HCT116 (cell line): ENCODE data around the gene PCBP1. TPM values are rescaled to one million over a fixed set of nuclear protein-coding genes. Genes with fewer than 3 reads are reported as not detected.

Source experiments
- ATAC-seq: fragments of 200-7000 bp; cut with Tn5 transposase; 2 replicates; pipeline ENCODE4 v1.9.1; 2020; ENCODE audit warnings: mild to moderate bottlenecking, moderate library complexity
- BruUV-seq: library from RNA; stranded (reverse); fragments of 400-500 nt; replicated peaks from 2 replicates; lab custom pipeline; 2021; lab: Mats Ljungman, UMichigan
- CTCF ChIA-PET: fragments of 300-600 bp; sonication (Branson Sonifier 250); formaldehyde crosslinking; loops from one replicate; lab custom pipeline; 2021; ENCODE audit warnings: antibody characterized with exemption; lab: Charles Lee
- POLR2A ChIA-PET: fragments of 300-600, 350-600 bp; sonication (Branson Sonifier 250); formaldehyde crosslinking; loops from one replicate; lab custom pipeline; 2021; ENCODE audit warnings: antibody characterized with exemption; lab: Charles Lee
- RAD21 ChIA-PET, 2 experiments: fragments of 300-600 bp; sonication (Branson Sonifier 250); formaldehyde crosslinking; loops; one replicate each; lab custom pipeline; 2023; ENCODE audit warnings: low total read pairs in 2 of 2; ENCODE audit not compliant: uncharacterized antibody in 2 of 2, unreplicated experiment in 2 of 2, low non-redundant PET in 1 of 2; lab: Charles Lee
- DNase-seq: peaks from one replicate; pipeline ENCODE4 v3.0.0-alpha.2; 2010; ENCODE audit warnings: low read depth, low spot score
- H2AFZ ChIP-seq: fragments of 200-600 bp; shearing (Covaris generic), sonication (generic); 2 replicates; pipeline ENCODE4 v1.6.1; 2017; ENCODE audit warnings: low read depth, mixed run types, mixed read lengths, antibody characterized with exemption, low read length; ENCODE audit not compliant: poor library complexity, severe bottlenecking
- H3K27ac ChIP-seq: 2 replicates; pipeline ENCODE4 v1.5.1; 2012; ENCODE audit warnings: low read depth, low read length
- H3K27me3 ChIP-seq: fragments of 200-600 bp; sonication (generic); 2 replicates; pipeline ENCODE4 v1.6.1; 2016; ENCODE audit warnings: mixed run types, low read length, mixed read lengths; ENCODE audit not compliant: insufficient read depth
- H3K36me3 ChIP-seq, 2 experiments: fragments of 200-500 bp in 1 of 2; fragments of 200-600 bp in 1 of 2; sonication (Bioruptor generic) in 1 of 2; sonication (generic) in 1 of 2; 2 replicates each; pipeline versions ENCODE4 v1.5.1 to v1.6.1; 2014 to 2016; ENCODE audit warnings: low read length in 2 of 2, inconsistent platforms in 1 of 2, mixed read lengths in 1 of 2, mixed run types in 1 of 2; ENCODE audit not compliant: insufficient read depth in 2 of 2, control insufficient read depth in 1 of 2
- H3K4me1 ChIP-seq, 2 experiments: fragments of 200-600 bp in 1 of 2; sonication (generic) in 1 of 2; 2 replicates each; pipeline versions ENCODE4 v1.5.1 to v1.6.1; 2012 to 2017; ENCODE audit warnings: low read length in 2 of 2, inconsistent platforms in 1 of 2, mild to moderate bottlenecking in 1 of 2, mixed read lengths in 1 of 2, mixed run types in 1 of 2, moderate library complexity in 1 of 2; ENCODE audit not compliant: insufficient read depth in 2 of 2, control insufficient read depth in 1 of 2
- H3K4me2 ChIP-seq: fragments of 200-600 bp; sonication (generic); 2 replicates; pipeline ENCODE4 v1.6.1; 2017; ENCODE audit warnings: mixed run types, low read length, mixed read lengths
- H3K4me3 ChIP-seq, 2 experiments: fragments of 200-600 bp in 1 of 2; sonication (generic) in 1 of 2; replicated peaks in 1 of 2; 2 replicates each; pipeline ENCODE4 v1.5.1; 2011 to 2016; ENCODE audit warnings: low read length in 2 of 2, control low read depth in 1 of 2, low read depth in 1 of 2, mild to moderate bottlenecking in 1 of 2, mixed read lengths in 1 of 2, mixed run types in 1 of 2
- H3K79me2 ChIP-seq: fragments of 200-600 bp; sonication (generic); 2 replicates; pipeline ENCODE4 v1.6.1; 2017; ENCODE audit warnings: mild to moderate bottlenecking, mixed run types, low read length, moderate library complexity, mixed read lengths; ENCODE audit not compliant: insufficient read depth
- H3K9ac ChIP-seq: fragments of 200-600 bp; sonication (generic); 2 replicates; pipeline ENCODE4 v1.6.1; 2016; ENCODE audit warnings: low read length, mixed read lengths
- H3K9me2 ChIP-seq: fragments of 200-600 bp; sonication (generic), shearing (Covaris generic); 2 replicates; pipeline ENCODE4 v1.6.1; 2017; ENCODE audit warnings: mixed run types, mild to moderate bottlenecking, moderate library complexity; ENCODE audit not compliant: insufficient read depth
- H3K9me3 ChIP-seq, 2 experiments: fragments of 200-500 bp in 1 of 2; fragments of 200-600 bp in 1 of 2; sonication (Bioruptor generic) in 1 of 2; sonication (generic) in 1 of 2; 2 replicates each; pipeline ENCODE4 v1.6.1; 2014 to 2017; ENCODE audit warnings: low read length in 2 of 2, mixed read lengths in 2 of 2, inconsistent platforms in 1 of 2, low read depth in 1 of 2, mild to moderate bottlenecking in 1 of 2, mixed run types in 1 of 2, moderate library complexity in 1 of 2; ENCODE audit not compliant: control insufficient read depth in 1 of 2, insufficient read depth in 1 of 2
- H4K20me1 ChIP-seq: fragments of 200-600 bp; sonication (generic), shearing (Covaris generic); 2 replicates; pipeline ENCODE4 v1.6.1; 2017; ENCODE audit warnings: mixed run types, mild to moderate bottlenecking, moderate library complexity; ENCODE audit not compliant: insufficient read depth
- CEBPB ChIP-seq: IDR thresholded peaks from 2 replicates; pipeline ENCODE4 v1.6.1; 2012; ENCODE audit warnings: low read depth
- ELF1 ChIP-seq: IDR thresholded peaks from 2 replicates; pipeline ENCODE4 v1.6.1; 2012; ENCODE audit warnings: low read depth, borderline replicate concordance
- EZH2 ChIP-seq: fragments of 200-600 bp; sonication (generic); IDR thresholded peaks from 2 replicates; pipeline ENCODE4 v1.6.1; 2017; ENCODE audit warnings: antibody characterized with exemption, mixed run types
- EZH2phosphoT487 ChIP-seq: fragments of 200-600 bp; IDR thresholded peaks from 2 replicates; pipeline ENCODE4 v1.6.1; 2018; ENCODE audit warnings: antibody characterized with exemption, borderline replicate concordance
- FOSL1 ChIP-seq: IDR thresholded peaks from 2 replicates; pipeline ENCODE4 v1.6.1; 2012; ENCODE audit warnings: low read depth
- POLR2A ChIP-seq: IDR thresholded peaks from 2 replicates; pipeline ENCODE4 v1.7.0; 2011; ENCODE audit warnings: borderline replicate concordance; ENCODE audit not compliant: insufficient read depth, insufficient read length; ENCODE audit errors: extremely low read depth
- POLR2AphosphoS5 ChIP-seq: IDR thresholded peaks from 2 replicates; pipeline ENCODE4 v1.6.1; 2011; ENCODE audit warnings: mild to moderate bottlenecking, low read depth, low read length, moderate library complexity
- RAD21 ChIP-seq: IDR thresholded peaks from 2 replicates; pipeline ENCODE4 v1.6.1; 2012; ENCODE audit warnings: low read depth, mild to moderate bottlenecking
- SIN3A ChIP-seq: IDR thresholded peaks from 2 replicates; pipeline ENCODE4 v1.6.1; 2012; ENCODE audit warnings: low read depth
- SP1 ChIP-seq: IDR thresholded peaks from 2 replicates; pipeline ENCODE4 v1.6.1; 2012; ENCODE audit warnings: low read depth
- SRF ChIP-seq: IDR thresholded peaks from 2 replicates; pipeline ENCODE4 v1.6.1; 2012; ENCODE audit warnings: low read depth
- TCF7L2 ChIP-seq: IDR thresholded peaks from 2 replicates; pipeline ENCODE4 v1.7.0; 2011; ENCODE audit warnings: borderline replicate concordance, inconsistent platforms; ENCODE audit not compliant: insufficient read depth, insufficient read length; ENCODE audit errors: extremely low read depth
- ZFX ChIP-seq: fragments of 450-650 bp; IDR thresholded peaks from 2 replicates; pipeline ENCODE4 v1.6.1; 2017
- ZNF274 ChIP-seq: fragments of 200-500 bp; sonication (Bioruptor generic); IDR thresholded peaks from 2 replicates; pipeline ENCODE4 v1.6.1; 2014; ENCODE audit warnings: mild to moderate bottlenecking, low read depth, low read length, inconsistent platforms
- intact Hi-C: fragments of 100-400 bp; cut with micrococcal nuclease; formaldehyde crosslinking; loops from 2 replicates; pipeline ENCODE4 v1.10.0; 2022
- total RNA-seq: library from RNA; stranded (reverse); gene quantifications from one replicate; pipeline ENCODE4 v1.2.1, GENCODE V29; 2021; ENCODE audit not compliant: unreplicated experiment
- TF ChIP-seq, protein P1 (sequence below): IDR thresholded peaks from 2 replicates; pipeline ENCODE4 v1.6.1; 2011; ENCODE audit warnings: mild to moderate bottlenecking, low read length, moderate library complexity; ENCODE audit not compliant: insufficient replicate concordance; ENCODE audit errors: extremely low read depth
- TF ChIP-seq, protein P2 (sequence below), 3 experiments: fragments of 200-600 bp in 1 of 3; sonication (generic) in 1 of 3; IDR thresholded peaks in 2 of 3; conservative IDR thresholded peaks in 1 of 3; 2 replicates each; pipeline ENCODE4 v1.5.1; 2012 to 2017; ENCODE audit warnings: low read depth in 2 of 3, low read length in 2 of 3, antibody characterized with exemption in 1 of 3, borderline replicate concordance in 1 of 3, control low read depth in 1 of 3, mild to moderate bottlenecking in 1 of 3, mixed read lengths in 1 of 3, mixed run types in 1 of 3, moderate library complexity in 1 of 3; ENCODE audit not compliant: insufficient read depth in 1 of 3

The PCBP1 gene
- total RNA-seq, 1 experiment from 2014 or later = 256 TPM

DNA sequence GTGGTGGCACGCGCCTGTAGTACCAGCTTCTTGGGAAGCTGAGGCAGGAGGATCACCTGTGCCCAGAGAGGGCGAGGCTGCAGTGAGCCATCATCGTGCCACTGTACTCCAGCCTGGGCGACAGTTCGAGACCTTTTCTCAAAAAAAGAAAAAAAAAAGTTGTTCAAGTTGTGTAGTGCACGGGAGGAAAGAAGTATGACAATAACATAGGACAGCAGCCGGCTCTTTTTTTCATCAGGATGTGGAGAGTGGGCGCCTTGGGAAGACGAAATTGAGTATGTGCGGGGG is 36.5 kb downstream of the PCBP1 start:
- H3K9me2 ChIP-seq = no peaks in the 10 kb centered on the region
- no TSS peak for BruUV-seq
- H2AFZ ChIP-seq = no peak overlapping the region
- peak overlapping the region; percentile 75 for H3K9ac ChIP-seq
- no peak for DNase-seq
- peak overlapping the region; percentile 47 to 53 for H3K4me3 ChIP-seq
- CTCF ChIA-PET = interaction anchor here (1.5 kb wide), 1 partner anchor 19 kb away, joined by 3 read pairs; no protein-coding TSS in a partner anchor
- H3K79me2 ChIP-seq = no peaks in the 10 kb centered on the region
- TF ChIP-seq RAD21 (no peak), ZNF274 (no peak), POLR2AphosphoS5 (no peak), CEBPB (no peak), SP1 (no peak), FOSL1 (no peak), SIN3A (no peak), ELF1 (no peak), TCF7L2 (no peak), SRF (no peak), EZH2 (no peak), ZFX (no peak), EZH2phosphoT487 (no peak), POLR2A (no peak)
- TF ChIP-seq, protein P1, sequence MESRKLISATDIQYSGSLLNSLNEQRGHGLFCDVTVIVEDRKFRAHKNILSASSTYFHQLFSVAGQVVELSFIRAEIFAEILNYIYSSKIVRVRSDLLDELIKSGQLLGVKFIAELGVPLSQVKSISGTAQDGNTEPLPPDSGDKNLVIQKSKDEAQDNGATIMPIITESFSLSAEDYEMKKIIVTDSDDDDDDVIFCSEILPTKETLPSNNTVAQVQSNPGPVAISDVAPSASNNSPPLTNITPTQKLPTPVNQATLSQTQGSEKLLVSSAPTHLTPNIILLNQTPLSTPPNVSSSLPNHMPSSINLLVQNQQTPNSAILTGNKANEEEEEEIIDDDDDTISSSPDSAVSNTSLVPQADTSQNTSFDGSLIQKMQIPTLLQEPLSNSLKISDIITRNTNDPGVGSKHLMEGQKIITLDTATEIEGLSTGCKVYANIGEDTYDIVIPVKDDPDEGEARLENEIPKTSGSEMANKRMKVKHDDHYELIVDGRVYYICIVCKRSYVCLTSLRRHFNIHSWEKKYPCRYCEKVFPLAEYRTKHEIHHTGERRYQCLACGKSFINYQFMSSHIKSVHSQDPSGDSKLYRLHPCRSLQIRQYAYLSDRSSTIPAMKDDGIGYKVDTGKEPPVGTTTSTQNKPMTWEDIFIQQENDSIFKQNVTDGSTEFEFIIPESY = no peak
- TF ChIP-seq, protein P2, sequence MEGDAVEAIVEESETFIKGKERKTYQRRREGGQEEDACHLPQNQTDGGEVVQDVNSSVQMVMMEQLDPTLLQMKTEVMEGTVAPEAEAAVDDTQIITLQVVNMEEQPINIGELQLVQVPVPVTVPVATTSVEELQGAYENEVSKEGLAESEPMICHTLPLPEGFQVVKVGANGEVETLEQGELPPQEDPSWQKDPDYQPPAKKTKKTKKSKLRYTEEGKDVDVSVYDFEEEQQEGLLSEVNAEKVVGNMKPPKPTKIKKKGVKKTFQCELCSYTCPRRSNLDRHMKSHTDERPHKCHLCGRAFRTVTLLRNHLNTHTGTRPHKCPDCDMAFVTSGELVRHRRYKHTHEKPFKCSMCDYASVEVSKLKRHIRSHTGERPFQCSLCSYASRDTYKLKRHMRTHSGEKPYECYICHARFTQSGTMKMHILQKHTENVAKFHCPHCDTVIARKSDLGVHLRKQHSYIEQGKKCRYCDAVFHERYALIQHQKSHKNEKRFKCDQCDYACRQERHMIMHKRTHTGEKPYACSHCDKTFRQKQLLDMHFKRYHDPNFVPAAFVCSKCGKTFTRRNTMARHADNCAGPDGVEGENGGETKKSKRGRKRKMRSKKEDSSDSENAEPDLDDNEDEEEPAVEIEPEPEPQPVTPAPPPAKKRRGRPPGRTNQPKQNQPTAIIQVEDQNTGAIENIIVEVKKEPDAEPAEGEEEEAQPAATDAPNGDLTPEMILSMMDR (IDR thresholded peaks at IDR 0.05 in 2 of 3, conservative IDR thresholded peaks at IDR 0.05 in 1 of 3; ENCODE audit: borderline replicate concordance in 1 of 3, insufficient read depth in 1 of 3, low read depth in 2 of 3, low read length in 2 of 3) = no peak
- TF ChIP-seq, all 23 proteins: peak for 0
- Histone ChIP-seq H3K27me3 (no peaks in the 10 kb centered on the region), H3K9me3 (no peaks in the 10 kb centered on the region), H4K20me1 (no peaks in the 10 kb centered on the region), H3K36me3 (no peaks in the 10 kb centered on the region), H3K27ac (peak overlapping the region; percentile 87), H3K4me2 (peak overlapping the region; percentile 73), H3K4me1 (peaks cover 24 to 40% of the 10 kb centered on the region in 2 experiments)
- RAD21 ChIA-PET = no interaction called here
- peak; percentile 26 for ATAC-seq
- intact Hi-C loops = no loop called here
- POLR2A ChIA-PET = interaction anchor here (1.0 to 2.4 kb wide), 4 partner anchors 9 to 16 kb away, joined by 3 to 10 read pairs (median 6); no protein-coding TSS in a partner anchor
